DMS 273 (cell line): Measurements from ENCODE around the gene RIPOR1.
"Not testable (repeated sequence)": the region's sequence is repeated elsewhere in the genome, so short reads cannot be mapped to it uniquely, and the experiment has no call there.

Experiments
- DNase-seq: peaks from one replicate; lab custom pipeline; 2025; ENCODE audit not compliant: unreplicated experiment; lab: John Stamatoyannopoulos, UW

The RIPOR1 gene

GRCh38 chr16:67517155-67517445 lies 11.5 kb upstream of the RIPOR1 start:
- no peak for DNase-seq

DNA sequence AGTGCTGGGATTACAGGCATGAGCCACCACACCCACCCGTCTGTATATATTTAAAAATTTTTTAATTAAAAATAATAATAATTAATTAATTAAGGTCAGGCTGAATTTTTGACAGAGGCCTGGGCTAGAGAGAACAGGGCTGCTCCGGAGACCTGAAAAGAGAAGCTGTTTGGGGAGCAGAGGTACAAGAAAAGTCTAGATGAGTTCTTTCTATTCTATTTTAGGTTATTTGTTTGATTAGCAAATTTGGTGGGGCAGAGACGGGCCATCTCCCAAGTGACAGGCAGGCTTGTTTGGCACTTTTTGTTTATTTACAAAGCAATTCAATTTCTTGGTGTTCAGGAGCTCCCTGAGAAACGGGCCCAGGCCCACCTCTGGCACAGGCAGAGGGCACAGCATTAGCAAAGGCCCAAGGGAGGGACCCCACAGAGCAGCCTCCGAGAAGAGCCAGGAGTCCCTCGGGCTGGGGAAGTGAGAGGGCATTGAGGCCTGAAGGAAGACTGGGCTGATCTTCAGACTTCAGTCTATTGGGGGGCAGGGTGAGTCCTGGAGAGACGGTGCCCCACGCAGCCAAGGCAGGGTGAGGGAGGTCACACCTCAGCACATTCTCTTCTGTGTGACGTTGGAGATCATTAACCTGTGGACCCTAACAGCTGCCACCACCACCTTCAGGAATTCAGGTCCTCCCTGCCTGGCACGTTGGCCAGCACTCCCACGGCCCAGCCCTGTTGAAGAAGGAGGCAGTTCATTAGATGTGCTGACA lies 10.8 kb upstream of the RIPOR1 start:
- DNase-seq = no peak

DNA sequence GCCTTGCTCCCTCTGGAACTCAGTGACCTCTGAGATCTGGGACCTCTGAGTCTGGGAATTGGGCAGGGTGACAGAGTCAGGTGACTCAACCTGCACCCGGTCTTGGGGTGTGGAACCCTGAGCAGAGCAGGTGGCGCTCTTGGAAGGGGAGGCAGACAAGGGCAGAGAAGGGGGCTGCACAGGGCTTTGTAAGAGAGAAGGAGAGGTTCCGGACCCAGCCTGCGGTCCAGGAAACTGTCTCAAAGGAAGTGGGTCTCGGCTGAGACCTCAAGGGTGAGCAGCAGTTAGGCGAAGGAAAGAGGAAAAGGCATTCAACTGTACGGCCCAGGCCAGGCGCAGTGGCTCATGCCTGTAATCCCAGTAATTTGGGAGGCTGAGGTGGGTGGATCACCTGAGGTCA lies 10.0 kb upstream of the RIPOR1 start:
- no peak for DNase-seq

DNA sequence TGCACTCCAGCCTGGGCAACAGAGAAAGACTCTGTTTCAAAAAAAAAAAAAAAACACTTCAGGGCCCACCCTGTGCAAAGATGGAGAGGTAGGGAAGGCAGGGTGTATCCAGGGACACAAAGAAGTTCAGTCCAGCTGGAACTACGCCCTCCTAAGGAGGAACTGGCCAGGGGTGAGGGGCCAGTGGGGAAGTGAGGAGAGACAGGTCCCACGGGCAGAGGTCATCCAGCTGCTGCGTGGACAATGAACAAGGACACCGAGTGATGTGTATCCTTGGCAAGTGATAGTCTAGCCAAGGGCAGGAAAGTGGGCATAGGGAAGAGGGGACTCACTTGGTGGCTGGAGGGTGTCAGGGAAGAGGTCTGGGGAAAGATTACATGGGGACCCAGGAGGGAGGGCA lies 9.4 kb upstream of the RIPOR1 start:
- no peak for DNase-seq

- peak; percentile 99 for DNase-seq
Observed at GRCh38 chr16:67521095-67521804, 7.4 kb upstream of the RIPOR1 start.

DNA sequence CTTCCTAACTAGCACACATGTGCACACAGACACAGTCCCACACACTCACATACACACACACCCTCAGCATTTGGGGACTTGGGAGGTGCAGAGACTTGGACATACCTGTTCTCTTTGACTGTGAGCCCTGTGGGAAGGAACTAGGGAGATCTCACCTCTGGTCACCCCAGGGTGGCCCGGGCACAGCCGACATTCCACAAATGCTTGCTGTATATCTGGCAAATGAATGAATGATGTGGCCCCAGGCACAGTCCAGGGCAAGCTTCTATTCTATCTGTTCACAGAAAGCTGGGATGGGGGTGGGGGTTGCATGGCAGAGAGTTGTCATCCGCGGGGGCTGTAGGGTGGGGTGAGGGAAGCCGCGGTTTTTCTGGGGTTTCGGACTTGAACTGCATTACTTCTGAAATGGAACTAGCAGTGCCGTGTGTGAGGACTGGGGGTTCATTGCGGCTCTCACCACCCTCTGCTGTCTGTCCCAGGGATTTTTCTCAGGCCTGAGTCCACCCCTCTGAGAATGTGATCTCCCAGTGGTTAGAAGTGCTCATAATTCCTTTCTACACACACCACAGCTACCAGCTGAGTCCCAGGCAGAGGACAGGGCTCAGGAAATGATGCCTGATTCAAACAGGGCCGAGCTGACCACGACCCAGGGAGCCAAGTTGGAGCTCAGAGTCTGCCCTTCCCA lies 3.3 kb upstream of the RIPOR1 start:
- no peak for DNase-seq

DNA sequence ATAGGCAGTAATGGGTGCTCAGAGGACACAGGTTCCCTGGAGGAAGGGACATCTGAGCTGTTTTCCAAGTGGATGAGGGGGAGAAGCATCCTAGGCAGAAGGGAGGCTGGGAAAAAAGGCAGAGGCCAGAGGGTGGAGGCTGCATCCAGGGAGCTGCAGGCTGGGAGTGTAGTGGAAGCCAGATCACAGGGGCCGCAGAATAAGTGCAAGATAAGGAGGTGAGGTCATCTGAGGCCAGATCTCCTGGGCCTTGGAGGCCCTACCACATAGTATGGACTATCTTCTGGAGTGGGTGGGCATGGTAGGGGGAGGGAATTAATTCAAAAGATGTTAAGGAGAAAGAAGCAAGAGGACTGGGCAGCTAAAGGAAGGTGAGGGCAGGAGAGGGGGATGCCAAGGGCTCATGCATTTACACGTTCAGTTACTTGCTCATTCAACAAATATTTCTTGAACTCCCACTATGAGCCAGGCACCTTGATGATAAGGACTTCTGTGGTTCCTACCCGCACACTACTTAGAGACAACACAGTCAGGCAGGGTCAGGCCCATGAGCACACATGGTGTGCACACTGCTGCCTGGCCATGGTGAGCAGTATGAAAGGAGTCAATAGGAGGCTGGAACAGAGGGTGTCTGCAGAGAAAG lies 2.4 kb upstream of the RIPOR1 start:
- DNase-seq = no peak

DNA sequence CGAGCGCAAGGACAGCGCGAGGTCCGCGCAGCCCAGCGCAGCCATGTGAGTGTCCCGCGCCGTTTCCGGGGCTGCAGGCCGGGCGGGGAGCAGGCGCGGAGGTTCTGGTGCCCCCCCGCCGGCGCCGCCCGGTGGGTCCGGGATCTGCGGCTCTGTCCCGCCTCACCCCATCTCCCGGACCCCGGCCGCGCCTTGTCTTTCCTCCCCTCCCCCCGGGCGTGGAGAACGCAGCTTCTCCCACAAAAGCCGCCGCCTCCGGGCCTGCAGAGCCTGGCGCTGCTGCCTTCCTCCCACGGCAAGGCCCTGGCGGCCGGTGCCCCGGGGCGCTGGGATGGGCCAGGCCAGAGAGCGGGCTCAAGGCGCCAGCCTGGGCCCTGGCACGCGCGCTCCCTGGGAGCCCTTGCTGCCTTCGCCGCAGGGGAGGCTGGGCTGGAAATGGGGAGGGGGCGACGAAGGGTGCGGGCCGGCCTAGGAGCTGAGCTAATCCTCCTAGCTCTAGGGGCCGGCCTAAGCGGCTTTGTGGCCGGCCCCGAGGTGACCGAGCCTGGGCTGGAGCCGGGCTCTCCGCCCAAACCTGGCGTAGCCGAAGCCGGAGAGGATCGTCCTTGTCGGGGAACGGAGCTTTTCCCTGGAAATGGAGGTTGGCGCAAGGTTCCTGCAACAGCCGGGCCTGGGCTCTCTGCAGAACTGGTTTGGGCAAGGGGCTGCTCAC lies 397 bp downstream of the RIPOR1 start:
- DNase-seq = peak; percentile 73

GRCh38 chr16:67529582-67530012 lies 968 bp downstream of the RIPOR1 start:
- peak; percentile 60 for DNase-seq

DNA sequence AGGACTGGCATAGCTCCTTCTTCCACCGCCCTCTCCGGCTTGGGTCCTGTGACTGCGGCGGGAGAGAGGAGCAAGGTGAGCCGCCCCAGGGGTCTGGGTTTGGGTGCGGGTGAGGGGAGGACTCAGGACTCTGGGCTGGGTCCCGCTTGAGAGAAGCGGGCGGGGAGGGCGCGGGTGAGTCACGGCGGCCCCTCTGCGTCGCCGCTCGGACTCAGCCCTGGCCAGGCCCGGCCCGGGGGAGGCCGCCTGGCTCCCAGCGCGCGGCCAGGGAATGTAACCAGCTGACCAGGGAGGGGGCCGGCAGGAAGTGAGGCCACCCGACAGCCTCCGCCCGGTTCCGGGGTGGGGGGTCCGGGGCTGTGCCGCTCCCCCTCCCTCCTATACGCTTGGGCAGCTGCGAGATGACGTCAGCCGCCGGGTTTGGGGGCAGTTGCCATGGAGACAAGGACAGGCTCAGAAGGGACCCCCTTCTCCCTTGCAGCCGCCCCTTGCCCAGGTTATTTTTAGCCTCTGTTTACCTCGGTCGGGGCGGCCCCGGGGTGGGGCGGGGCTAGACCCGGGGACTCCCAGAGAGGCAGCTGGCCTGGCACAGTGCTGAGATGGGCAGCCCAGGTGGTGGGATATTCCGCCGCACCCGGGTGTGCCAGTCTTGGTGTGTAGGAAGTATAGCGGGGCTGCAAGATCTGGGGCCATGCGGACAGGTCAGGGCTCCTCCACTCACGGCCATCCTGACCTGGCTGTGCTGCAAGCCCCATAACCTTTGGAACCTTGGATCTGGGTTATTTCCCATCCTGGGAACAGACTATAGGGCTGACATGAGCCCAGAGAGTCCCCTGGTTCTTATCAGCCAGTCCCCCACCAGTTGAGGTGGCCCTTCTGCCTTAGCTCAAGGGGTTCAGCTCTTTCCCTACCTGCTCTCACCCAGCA lies 1.6 kb downstream of the RIPOR1 start:
- DNase-seq = peak; percentile 68

DNA sequence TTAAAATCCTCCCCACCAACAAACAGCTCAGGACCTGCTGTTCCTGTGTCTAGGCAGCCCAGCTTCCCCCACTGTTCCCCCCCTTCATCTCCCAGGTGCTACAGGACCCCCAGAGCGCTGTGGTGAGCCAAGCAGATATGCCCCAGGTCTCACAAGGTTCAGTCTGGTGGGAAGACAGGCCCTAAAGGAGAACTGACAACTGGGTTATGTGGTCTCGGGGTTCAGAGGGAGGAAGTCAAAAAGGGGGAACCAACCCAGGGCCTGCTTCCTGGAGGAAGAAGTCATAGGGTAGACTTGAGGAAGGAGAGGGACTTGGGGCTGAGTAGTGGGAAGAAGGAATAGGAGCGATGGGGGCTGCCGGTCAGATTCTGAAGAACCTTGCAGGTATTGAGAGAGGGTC lies 2.6 kb downstream of the RIPOR1 start:
- DNase-seq = no peak

- DNase-seq = no peak
Observed at GRCh38 chr16:67533024-67533560, 4.5 kb downstream of the RIPOR1 start.

GRCh38 chr16:67533987-67534386 lies 5.4 kb downstream of the RIPOR1 start:
- not testable (repeated sequence) for DNase-seq

DNA sequence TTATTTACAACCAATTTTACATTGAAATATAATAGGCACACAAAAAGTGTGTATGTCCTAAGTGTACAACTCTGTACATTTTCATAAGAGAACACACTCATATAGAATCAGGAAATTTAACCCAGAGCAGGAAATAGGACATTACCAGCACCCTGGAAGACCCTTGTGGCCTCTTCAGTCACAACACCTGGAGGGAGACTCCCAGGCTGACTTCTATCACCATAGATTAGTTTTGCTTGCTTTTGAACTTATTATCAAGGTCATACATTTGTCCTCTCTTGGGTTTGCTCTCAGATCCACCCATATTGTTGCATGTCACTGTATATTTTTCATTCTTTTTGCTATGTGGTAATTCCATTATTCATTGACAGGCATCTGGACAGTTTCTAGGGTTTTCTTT lies 5.8 kb downstream of the RIPOR1 start:
- DNase-seq = no peak

DNA sequence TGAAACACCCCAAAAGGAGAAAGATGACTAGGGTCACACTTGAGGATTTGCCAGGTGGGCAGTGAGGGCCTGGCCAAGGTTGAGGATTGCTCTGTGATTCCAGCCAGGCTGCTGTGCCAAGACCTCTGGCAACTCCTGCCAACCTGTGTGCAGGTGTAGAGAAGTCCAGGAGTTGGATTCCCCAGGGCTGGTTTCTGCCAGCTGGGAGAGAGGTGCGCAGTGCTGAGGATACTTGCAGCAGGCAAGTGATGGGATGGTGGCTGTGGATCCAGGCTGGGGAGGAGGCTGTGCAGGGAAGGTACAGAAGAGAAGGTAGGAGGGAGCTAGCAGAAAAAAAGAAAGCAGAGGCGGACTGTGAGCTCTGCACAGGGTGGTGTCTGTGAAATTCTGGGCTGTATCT lies 6.6 kb downstream of the RIPOR1 start:
- no peak for DNase-seq

- DNase-seq = no peak
Observed at GRCh38 chr16:67537270-67537635, 8.6 kb downstream of the RIPOR1 start.

GRCh38 chr16:67537636-67538591 lies 9.3 kb downstream of the RIPOR1 start:
- no peak for DNase-seq

GRCh38 chr16:67538666-67539101 lies 10.1 kb downstream of the RIPOR1 start:
- DNase-seq = no peak

- no peak for DNase-seq
Observed at GRCh38 chr16:67539271-67539670, 10.6 kb downstream of the RIPOR1 start.
